GM12878 (cell line): Measurements from ENCODE around the gene NAP1L4. TPM values are rescaled to one million over a fixed set of nuclear protein-coding genes. Genes with fewer than 3 reads are reported as not detected.

Source experiments
- ATAC-seq: fragments of 200-7000 bp; cut with Tn5 transposase; 3 replicates; pipeline ENCODE4 v1.9.1; 2020; ENCODE audit warnings: mild to moderate bottlenecking, moderate library complexity
- BruUV-seq: library from RNA; stranded (reverse); fragments of 400-500 nt; replicated peaks from 2 replicates; lab custom pipeline; 2021; lab: Mats Ljungman, UMichigan
- CTCF ChIA-PET: fragments of 300-600 bp; sonication (Branson Sonifier 250); formaldehyde crosslinking; extraction: SDS; loops from one replicate; lab custom pipeline; 2021; ENCODE audit warnings: inconsistent platforms; lab: Yijun Ruan, JAX
- POLR2A ChIA-PET: fragments of 350-600 bp; formaldehyde crosslinking; extraction: SDS; loops from one replicate; lab custom pipeline; 2021; ENCODE audit warnings: inconsistent platforms; lab: Charles Lee
- RAD21 ChIA-PET: fragments of 300-600 bp; sonication (Branson Sonifier 250); formaldehyde crosslinking; loops from one replicate; lab custom pipeline; 2023; ENCODE audit warnings: antibody characterized with exemption; ENCODE audit not compliant: unreplicated experiment; lab: Charles Lee
- SMC1A ChIA-PET: fragments of 300-600 bp; sonication (Branson Sonifier 250); formaldehyde crosslinking; loops from one replicate; lab custom pipeline; 2023; ENCODE audit not compliant: unreplicated experiment, uncharacterized antibody; lab: Charles Lee
- DNase-seq: peaks from one replicate; pipeline ENCODE4 v3.0.0-alpha.2; 2011; ENCODE audit warnings: low read depth, low spot score
- FAIRE-seq: peaks from 3 replicates; lab custom pipeline; 2011; peaks lifted over from hg19 to GRCh38; lab: Jason Lieb, UNC
- H2AFZ ChIP-seq: 2 replicates; pipeline ENCODE4 v1.6.0; 2011; ENCODE audit warnings: low read depth, low read length, control low read depth; ENCODE audit not compliant: control insufficient read depth
- H3K27ac ChIP-seq: 2 replicates; pipeline ENCODE4 v1.5.1; 2011; ENCODE audit warnings: control low read depth; ENCODE audit not compliant: control insufficient read depth, insufficient read depth
- H3K27me3 ChIP-seq, 2 experiments: replicated peaks in 1 of 2; 2 replicates each; pipeline versions ENCODE4 v1.6.0 to v1.6.1; 2011; ENCODE audit warnings: low read length in 1 of 2; ENCODE audit not compliant: control insufficient read depth in 2 of 2, insufficient read depth in 2 of 2
- H3K36me3 ChIP-seq, 2 experiments: 2 replicates each; pipeline ENCODE4 v1.5.1; 2011; ENCODE audit warnings: low read length in 1 of 2; ENCODE audit not compliant: control insufficient read depth in 2 of 2, insufficient read depth in 2 of 2
- H3K4me1 ChIP-seq: 2 replicates; pipeline ENCODE4 v1.6.1; 2011; ENCODE audit warnings: mild to moderate bottlenecking, low read length, moderate library complexity, mixed read lengths; ENCODE audit not compliant: control insufficient read depth, insufficient read depth
- H3K4me2 ChIP-seq: 2 replicates; pipeline ENCODE4 v1.6.0; 2011; ENCODE audit warnings: control low read depth; ENCODE audit not compliant: control insufficient read depth, insufficient read depth
- H3K4me3 ChIP-seq: fragments of 200-600 bp; sonication (generic); 2 replicates; pipeline ENCODE4 v1.5.1; 2016
- H3K79me2 ChIP-seq: 2 replicates; pipeline ENCODE4 v1.6.0; 2011; ENCODE audit warnings: low read length; ENCODE audit not compliant: control insufficient read depth, insufficient read depth
- H3K9ac ChIP-seq: 2 replicates; pipeline ENCODE4 v1.8.0; 2011; ENCODE audit warnings: low read length, control low read depth, mixed read lengths; ENCODE audit not compliant: control insufficient read depth, insufficient read depth
- H3K9me3 ChIP-seq: replicated peaks from 3 replicates; pipeline ENCODE4 v1.5.1; 2011; ENCODE audit warnings: mild to moderate bottlenecking, low read length; ENCODE audit not compliant: control insufficient read depth, insufficient read depth
- H4K20me1 ChIP-seq: 2 replicates; pipeline ENCODE4 v1.6.0; 2011; ENCODE audit not compliant: control insufficient read depth, insufficient read depth
- EZH2 ChIP-seq: IDR thresholded peaks from 2 replicates; pipeline ENCODE4 v1.6.1; 2012; ENCODE audit warnings: low read depth, mild to moderate bottlenecking, control low read depth, inconsistent platforms, low read length, borderline replicate concordance; ENCODE audit not compliant: control insufficient read depth
- FOS ChIP-seq: IDR thresholded peaks from 3 replicates; pipeline ENCODE4 v1.6.1; 2011; ENCODE audit warnings: borderline replicate concordance; ENCODE audit not compliant: insufficient read length; ENCODE audit errors: extremely low read depth
- KDM1A ChIP-seq: fragments of 200-600 bp; sonication (generic); IDR thresholded peaks from 2 replicates; pipeline ENCODE4 v1.6.1; 2016; ENCODE audit warnings: borderline replicate concordance
- MEF2B ChIP-seq: fragments of 450-650 bp; IDR thresholded peaks from 2 replicates; pipeline ENCODE4 v1.6.1; 2018; ENCODE audit warnings: mild to moderate bottlenecking, moderate library complexity; ENCODE audit not compliant: partially characterized antibody, poor library complexity, severe bottlenecking
- MTA3 ChIP-seq: IDR thresholded peaks from 2 replicates; pipeline ENCODE4 v1.6.1; 2012; ENCODE audit warnings: low read length, inconsistent platforms, borderline replicate concordance
- NBN ChIP-seq: fragments of 450-650 bp; IDR thresholded peaks from 2 replicates; pipeline ENCODE4 v1.6.1; 2016
- NFIC ChIP-seq: IDR thresholded peaks from 2 replicates; pipeline ENCODE4 v1.6.1; 2012; ENCODE audit warnings: low read depth, mild to moderate bottlenecking, inconsistent platforms, low read length, moderate library complexity
- PKNOX1 ChIP-seq: fragments of 450-650 bp; IDR thresholded peaks from 2 replicates; pipeline ENCODE4 v1.6.1; 2016; ENCODE audit warnings: mild to moderate bottlenecking
- POLR2AphosphoS5 ChIP-seq: IDR thresholded peaks from 2 replicates; pipeline ENCODE4 v1.6.1; 2011; ENCODE audit warnings: mild to moderate bottlenecking, low read length, inconsistent platforms
- POU2F2 ChIP-seq: IDR thresholded peaks from 3 replicates; pipeline ENCODE4 v1.6.1; 2011; ENCODE audit warnings: low read depth, mild to moderate bottlenecking, low read length, borderline replicate concordance
- RAD51 ChIP-seq: fragments of 450-650 bp; IDR thresholded peaks from 2 replicates; pipeline ENCODE4 v1.6.1; 2016; ENCODE audit warnings: moderate library complexity, mild to moderate bottlenecking, inconsistent platforms
- SIX5 ChIP-seq: IDR thresholded peaks from 2 replicates; pipeline ENCODE4 v1.6.1; 2011; ENCODE audit warnings: mild to moderate bottlenecking, low read depth, low read length, moderate library complexity; ENCODE audit not compliant: severe bottlenecking
- USF2 ChIP-seq: IDR thresholded peaks from 2 replicates; pipeline ENCODE4 v1.6.1; 2011; ENCODE audit warnings: low read depth, low read length, improper control_type of control experiment, borderline replicate concordance
- YBX1 ChIP-seq: fragments of 450-650 bp; IDR thresholded peaks from 2 replicates; pipeline ENCODE4 v1.6.1; 2016; ENCODE audit warnings: antibody characterized with exemption
- WGBS: methylation state at CpG from one replicate; pipeline ENCODE4 v1.1.6; 2016; ENCODE audit warnings: low lambda C conversion rate; ENCODE audit not compliant: insufficient replicate concordance, insufficient coverage; ENCODE audit errors: missing lambda C conversion rate; 5-methylcytosine and 5-hydroxymethylcytosine counted together
- in situ Hi-C: fragments of 300-500 bp; cut with MboI; formaldehyde crosslinking; loops from 9 replicates; pipeline ENCODE4 v1.14.3; 2018; ENCODE audit warnings: mixed read lengths
- intact Hi-C: fragments of 100-400 bp; cut with micrococcal nuclease; formaldehyde crosslinking; loops from one replicate; pipeline ENCODE4 v1.14.2; 2022; ENCODE audit not compliant: unreplicated experiment
- polyA plus RNA-seq, 11 experiments: library from polyadenylated mRNA; depleted of rRNA in 4 of 11; unstranded in 6 of 11; stranded (reverse) in 5 of 11; fragments of >200 nt; fragmentation: Nextera tagmentation in 4 of 11; fragmentation: Illumina TruSeq in 1 of 11; extraction: Ambion mirVana in 4 of 11; extraction: Trizol in 1 of 11; gene quantifications; 1 replicate in 1 of 11; 2 replicates in 10 of 11; pipeline versions ENCODE4 v1.2.1 to v1.2.3, GENCODE V29; 2011 to 2016; ENCODE audit warnings: inconsistent platforms in 2 of 11, missing spikeins in 2 of 11, low read depth in 1 of 11
- total RNA-seq, 4 experiments: library from RNA; depleted of rRNA in 3 of 4; stranded (reverse); fragments of >200 nt in 3 of 4; fragmentation: Illumina TruSeq in 1 of 4; extraction: Trizol in 1 of 4; gene quantifications; 2 replicates each; pipeline versions ENCODE4 v1.2.1 to v1.2.3, GENCODE V29; 2013 to 2021

The NAP1L4 gene
- total and polyA plus RNA-seq, 10 of the 15 experiments (the other 5 are each of a cell fraction or from before 2014, with no cell fraction given) = 24.8 to 198 (median 114) TPM

GRCh38 chr11:2999464-2999998, 7.4 kb upstream of the NAP1L4 start:
- CTCF ChIA-PET = no interaction called here
- Histone ChIP-seq H4K20me1 (no peaks in the 10 kb centered on the region), H3K79me2 (no peaks in the 10 kb centered on the region), H3K4me3 (no peak overlapping the region), H3K27ac (no peak overlapping the region), H3K9ac (no peak overlapping the region), H3K4me1 (no peaks in the 10 kb centered on the region), H2AFZ (no peak overlapping the region), H3K9me3 (no peaks in the 10 kb centered on the region), H3K27me3 (no peaks in the 10 kb centered on the region), H3K4me2 (no peak overlapping the region), H3K36me3 (peaks cover 8 to 16% of the 10 kb centered on the region in 2 experiments; a peak in 3 of 4 replicates)
- RAD21 ChIA-PET = no interaction called here
- FAIRE-seq (no peak), DNase-seq (no peak), ATAC-seq (no peak)
- 92% methylated on average over 10 of the region's 10 CpGs for WGBS
- in situ Hi-C loops (no loop called here), intact Hi-C loops (no loop called here)
- no TSS peak for BruUV-seq
- TF ChIP-seq SIX5 (no peak), PKNOX1 (no peak), FOS (no peak), NBN (no peak), NFIC (no peak), EZH2 (no peak), RAD51 (no peak), MTA3 (no peak), POU2F2 (no peak), KDM1A (no peak), YBX1 (no peak), MEF2B (no peak), USF2 (no peak), POLR2AphosphoS5 (no peak)
- SMC1A ChIA-PET = no interaction called here
- POLR2A ChIA-PET = no interaction called here
